ENCODE results near the gene MACROH2A2. TPM values are rescaled to one million over a fixed set of nuclear protein-coding genes. Genes with fewer than 3 reads are reported as not detected.

The MACROH2A2 gene
- total and polyA plus RNA-seq, 3 donors from 2014 or later = 31.0 to 72.3 (median 69.6) TPM

DNA sequence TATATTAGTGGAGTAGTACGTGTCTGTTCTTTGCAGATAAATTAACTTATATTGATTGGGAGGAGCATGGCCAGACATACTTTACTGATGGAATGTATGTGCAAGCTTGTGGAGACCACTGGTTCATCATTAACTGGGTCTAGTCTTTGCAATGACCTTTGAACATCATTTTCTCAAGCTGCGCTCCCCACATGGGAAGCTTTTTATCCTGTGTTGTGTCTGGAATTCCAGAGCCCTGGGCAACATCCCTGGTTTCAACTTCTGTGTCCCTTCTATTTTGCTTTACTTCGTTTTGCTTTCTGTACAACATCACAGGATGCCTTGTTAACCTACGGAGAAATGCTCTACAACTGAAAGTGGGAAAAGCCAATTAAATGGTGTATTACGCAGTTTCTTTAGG, 38.3 kb downstream of the MACROH2A2 start:
- H3K4me1 ChIP-seq = no peaks in the 10 kb centered on the region
- H3K9me3 ChIP-seq = no peaks in the 10 kb centered on the region
- DNase-seq = no peak
- 89 to 96% methylated on average over 5 of the region's 5 CpGs for WGBS, 2 donors
- intact Hi-C loops (cut with DNase I; ENCODE audit: low total_unique reads) = no loop called here
- H3K36me3 ChIP-seq (ENCODE audit: low read depth, missing control alignments) = no peaks in the 10 kb centered on the region
- no peaks in the 10 kb centered on the region for H3K27me3 ChIP-seq
- no peak overlapping the region for H3K27ac ChIP-seq
- no peak for TF ChIP-seq POLR2A (IDR thresholded peaks at IDR 0.05)
- TF ChIP-seq, protein P1, sequence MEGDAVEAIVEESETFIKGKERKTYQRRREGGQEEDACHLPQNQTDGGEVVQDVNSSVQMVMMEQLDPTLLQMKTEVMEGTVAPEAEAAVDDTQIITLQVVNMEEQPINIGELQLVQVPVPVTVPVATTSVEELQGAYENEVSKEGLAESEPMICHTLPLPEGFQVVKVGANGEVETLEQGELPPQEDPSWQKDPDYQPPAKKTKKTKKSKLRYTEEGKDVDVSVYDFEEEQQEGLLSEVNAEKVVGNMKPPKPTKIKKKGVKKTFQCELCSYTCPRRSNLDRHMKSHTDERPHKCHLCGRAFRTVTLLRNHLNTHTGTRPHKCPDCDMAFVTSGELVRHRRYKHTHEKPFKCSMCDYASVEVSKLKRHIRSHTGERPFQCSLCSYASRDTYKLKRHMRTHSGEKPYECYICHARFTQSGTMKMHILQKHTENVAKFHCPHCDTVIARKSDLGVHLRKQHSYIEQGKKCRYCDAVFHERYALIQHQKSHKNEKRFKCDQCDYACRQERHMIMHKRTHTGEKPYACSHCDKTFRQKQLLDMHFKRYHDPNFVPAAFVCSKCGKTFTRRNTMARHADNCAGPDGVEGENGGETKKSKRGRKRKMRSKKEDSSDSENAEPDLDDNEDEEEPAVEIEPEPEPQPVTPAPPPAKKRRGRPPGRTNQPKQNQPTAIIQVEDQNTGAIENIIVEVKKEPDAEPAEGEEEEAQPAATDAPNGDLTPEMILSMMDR (IDR thresholded peaks at IDR 0.05) = no peak
- H3K4me3 ChIP-seq = no peak overlapping the region

DNA sequence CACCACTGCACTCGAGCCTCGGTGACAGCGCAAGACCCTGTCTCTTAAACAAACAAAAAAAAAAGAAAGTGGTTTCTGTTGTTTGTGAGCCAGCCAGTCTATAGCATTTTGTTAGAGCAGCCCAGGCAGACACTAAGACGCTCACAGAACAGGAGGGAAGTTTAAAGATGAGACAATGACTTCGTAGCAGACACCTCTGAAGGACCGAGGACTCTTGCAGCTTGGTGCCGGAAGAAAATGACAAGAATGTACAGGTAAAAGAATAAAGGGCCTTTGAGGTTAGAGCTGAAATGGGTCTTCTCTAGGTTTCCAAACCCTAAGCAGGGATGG, 39.7 kb downstream of the MACROH2A2 start:
- H3K27ac ChIP-seq = no peak overlapping the region
- TF ChIP-seq, protein P1 (IDR thresholded peaks at IDR 0.05) = no peak
- no peak for TF ChIP-seq POLR2A (IDR thresholded peaks at IDR 0.05)
- H3K4me1 ChIP-seq = no peaks in the 10 kb centered on the region
- no peaks in the 10 kb centered on the region for H3K27me3 ChIP-seq
- H3K9me3 ChIP-seq = no peaks in the 10 kb centered on the region
- no peak overlapping the region for H3K4me3 ChIP-seq
- no peaks in the 10 kb centered on the region for H3K36me3 ChIP-seq (ENCODE audit: low read depth, missing control alignments)
- DNase-seq = no peak
- intact Hi-C loops (cut with DNase I; ENCODE audit: low total_unique reads) = no loop called here
- WGBS, 2 donors = 95% methylated on average over 7 of the region's 7 CpGs

DNA sequence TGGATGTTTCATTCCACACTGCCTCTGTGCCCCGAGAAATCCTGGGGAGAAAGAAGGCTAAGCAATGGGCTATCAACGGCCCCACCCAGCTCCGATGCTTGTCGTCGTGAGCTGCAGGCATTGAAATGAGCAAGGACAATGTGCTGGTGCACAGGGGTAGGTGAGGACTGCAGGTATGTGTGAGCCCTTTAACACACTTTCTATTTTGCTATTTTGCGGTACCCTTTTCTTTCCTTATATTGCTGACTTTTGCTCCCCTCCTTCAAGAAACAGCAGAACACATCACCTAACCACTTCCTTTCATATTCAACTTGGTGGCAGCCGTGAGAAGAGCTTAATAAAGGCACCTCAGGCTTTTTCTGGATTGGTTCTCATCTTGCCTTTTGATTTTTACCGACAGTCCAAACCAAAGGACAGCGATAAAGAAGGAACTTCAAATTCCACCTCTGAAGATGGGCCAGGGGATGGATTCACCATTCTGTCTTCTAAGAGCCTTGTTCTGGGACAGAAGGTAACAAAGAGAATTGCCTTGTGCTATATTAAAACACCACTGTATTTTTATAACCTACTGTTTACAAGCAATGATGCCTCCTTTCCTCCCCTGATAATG, 40.8 kb downstream of the MACROH2A2 start:
- H3K9me3 ChIP-seq = no peaks in the 10 kb centered on the region
- no peaks in the 10 kb centered on the region for H3K27me3 ChIP-seq
- 89 to 93% methylated on average over 9 of the region's 9 CpGs for WGBS, 2 donors
- H3K27ac ChIP-seq = no peak overlapping the region
- no peak overlapping the region for H3K4me3 ChIP-seq
- intact Hi-C loops (cut with DNase I; ENCODE audit: low total_unique reads) = no loop called here
- DNase-seq = no peak
- no peaks in the 10 kb centered on the region for H3K4me1 ChIP-seq
- no peaks in the 10 kb centered on the region for H3K36me3 ChIP-seq (ENCODE audit: low read depth, missing control alignments)
- no peak for TF ChIP-seq POLR2A (IDR thresholded peaks at IDR 0.05)
- TF ChIP-seq, protein P1 (IDR thresholded peaks at IDR 0.05) = no peak

DNA sequence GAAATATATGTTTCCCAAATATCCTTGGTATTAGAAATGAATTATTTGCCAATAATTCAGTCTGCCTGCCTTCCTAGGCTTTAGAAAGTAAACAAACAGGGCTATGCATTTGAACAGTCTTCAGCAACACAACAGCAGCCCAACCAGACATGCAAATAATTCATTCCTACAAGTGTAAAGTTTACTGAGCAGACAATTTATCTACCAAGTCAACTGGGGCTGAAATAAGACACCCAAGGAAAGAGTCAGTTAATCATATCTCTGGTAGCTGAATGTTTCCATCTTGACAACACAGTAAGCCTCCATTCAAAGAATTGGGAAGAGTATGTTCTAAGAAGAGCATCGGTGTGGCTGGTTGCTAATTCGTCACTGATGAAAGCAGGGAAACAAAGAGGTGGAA, 41.6 kb downstream of the MACROH2A2 start:
- TF ChIP-seq, protein P1 (IDR thresholded peaks at IDR 0.05) = no peak
- no peak for TF ChIP-seq POLR2A (IDR thresholded peaks at IDR 0.05)
- no peaks in the 10 kb centered on the region for H3K4me1 ChIP-seq
- no peaks in the 10 kb centered on the region for H3K27me3 ChIP-seq
- 73% methylated on average over 2 of the region's 2 CpGs for WGBS, 2 donors
- no peak overlapping the region for H3K27ac ChIP-seq
- DNase-seq = no peak
- intact Hi-C loops (cut with DNase I; ENCODE audit: low total_unique reads) = no loop called here
- H3K36me3 ChIP-seq (ENCODE audit: low read depth, missing control alignments) = no peaks in the 10 kb centered on the region
- H3K9me3 ChIP-seq = no peaks in the 10 kb centered on the region
- H3K4me3 ChIP-seq = no peak overlapping the region

DNA sequence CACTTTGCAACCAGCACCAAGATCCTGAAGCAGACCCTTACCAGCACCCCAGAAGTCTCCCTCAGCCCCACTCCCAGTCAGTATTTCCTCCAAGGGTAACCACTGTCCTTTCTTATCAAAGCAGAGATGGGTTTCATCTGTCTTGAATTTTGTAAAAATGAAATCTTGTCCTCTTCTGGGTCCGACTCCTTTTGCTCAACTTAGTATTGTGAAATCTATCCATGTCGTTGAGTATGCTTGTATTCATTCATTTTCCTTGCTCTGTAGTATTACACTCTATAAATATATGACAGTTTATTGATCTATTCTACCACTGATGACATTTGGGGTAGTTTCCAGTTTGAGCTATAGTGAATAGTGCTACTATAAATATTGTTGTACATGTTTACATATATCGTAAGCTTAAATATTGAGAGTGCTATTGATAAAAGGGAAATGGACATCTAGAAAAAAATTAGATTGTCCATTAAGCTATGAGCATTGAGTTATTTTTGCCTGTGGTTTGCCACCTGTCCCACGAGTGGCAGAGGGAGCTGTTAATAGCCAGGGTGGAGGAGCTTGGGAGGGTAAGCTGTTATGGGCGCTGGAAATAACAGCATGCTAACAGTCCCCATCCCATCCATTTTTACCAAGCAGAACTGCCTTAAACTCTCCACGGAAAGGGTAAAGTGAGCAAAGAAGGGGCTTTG, 43.5 kb downstream of the MACROH2A2 start:
- H3K27me3 ChIP-seq = no peaks in the 10 kb centered on the region
- TF ChIP-seq, protein P1 (IDR thresholded peaks at IDR 0.05) = no peak
- no peak for TF ChIP-seq POLR2A (IDR thresholded peaks at IDR 0.05)
- intact Hi-C loops (cut with DNase I; ENCODE audit: low total_unique reads) = no loop called here
- H3K27ac ChIP-seq = no peak overlapping the region
- H3K4me3 ChIP-seq = no peak overlapping the region
- whole genome bisulfite sequencing, 2 donors = 91 to 93% methylated on average over 6 of the region's 6 CpGs
- DNase-seq = no peak
- H3K4me1 ChIP-seq = no peaks in the 10 kb centered on the region
- no peaks in the 10 kb centered on the region for H3K36me3 ChIP-seq (ENCODE audit: low read depth, missing control alignments)
- no peaks in the 10 kb centered on the region for H3K9me3 ChIP-seq

Measured in testis (tissue), 3 donors.